Airway epithelial cell (primary cell): Measurements from ENCODE around the gene SAMHD1. TPM values are rescaled to one million over a fixed set of nuclear protein-coding genes. Genes with fewer than 3 reads are reported as not detected.

ENCODE experiments used
- total RNA-seq: library from RNA; depleted of rRNA; stranded (reverse); fragments of >200 nt; gene quantifications from 2 replicates; pipeline ENCODE4 v1.2.3, GENCODE V29; 2015

Gene SAMHD1
- total RNA-seq, result 7.4 and 8.3 TPM in 2 replicates

GRCh38 chr20:36951198-36951978 lies at the start of gene SAMHD1:
SAMHD1 (minus strand) TSS chr20:36951708; CDS start chr20:36951643, 65 bp downstream.

GRCh38 chr20:36875702-36876472 lies 75.6 kb downstream of the SAMHD1 start, which contains the start of gene TLDC2:
TLDC2 (plus strand) TSS chr20:36876138; CDS start chr20:36876175, 37 bp downstream.

Other genes starting within 250 kb of the SAMHD1 start
- gene NDRG3, start 205.6 kb downstream of the SAMHD1 start, total RNA-seq, result 12.4 and 18.4 TPM in 2 replicates
- 8.7 and 15.0 TPM in 2 replicates for gene DSN1, start 177.9 kb downstream of the SAMHD1 start, total RNA-seq
- not detected in 2 replicates for gene TLDC2, start 75.6 kb downstream of the SAMHD1 start, total RNA-seq
- 6.9 and 7.2 TPM in 2 replicates for gene RBL1, start 144.3 kb upstream of the SAMHD1 start, total RNA-seq
- gene RPN2, start 227.6 kb upstream of the SAMHD1 start, total RNA-seq, result 159 and 211 TPM in 2 replicates
- gene MROH8, start 227.8 kb upstream of the SAMHD1 start, total RNA-seq, result 0.07 and 1.2 TPM in 2 replicates